HG02588 (cell line): ENCODE data around the gene RELL2.

ENCODE experiments used
- ATAC-seq: cut with Tn5 transposase; IDR thresholded peaks from one replicate; pipeline ENCODE4 v1.9.1; 2021; ENCODE audit warnings: mild to moderate bottlenecking, moderate library complexity; ENCODE audit not compliant: unreplicated experiment

RELL2 gene

DNA sequence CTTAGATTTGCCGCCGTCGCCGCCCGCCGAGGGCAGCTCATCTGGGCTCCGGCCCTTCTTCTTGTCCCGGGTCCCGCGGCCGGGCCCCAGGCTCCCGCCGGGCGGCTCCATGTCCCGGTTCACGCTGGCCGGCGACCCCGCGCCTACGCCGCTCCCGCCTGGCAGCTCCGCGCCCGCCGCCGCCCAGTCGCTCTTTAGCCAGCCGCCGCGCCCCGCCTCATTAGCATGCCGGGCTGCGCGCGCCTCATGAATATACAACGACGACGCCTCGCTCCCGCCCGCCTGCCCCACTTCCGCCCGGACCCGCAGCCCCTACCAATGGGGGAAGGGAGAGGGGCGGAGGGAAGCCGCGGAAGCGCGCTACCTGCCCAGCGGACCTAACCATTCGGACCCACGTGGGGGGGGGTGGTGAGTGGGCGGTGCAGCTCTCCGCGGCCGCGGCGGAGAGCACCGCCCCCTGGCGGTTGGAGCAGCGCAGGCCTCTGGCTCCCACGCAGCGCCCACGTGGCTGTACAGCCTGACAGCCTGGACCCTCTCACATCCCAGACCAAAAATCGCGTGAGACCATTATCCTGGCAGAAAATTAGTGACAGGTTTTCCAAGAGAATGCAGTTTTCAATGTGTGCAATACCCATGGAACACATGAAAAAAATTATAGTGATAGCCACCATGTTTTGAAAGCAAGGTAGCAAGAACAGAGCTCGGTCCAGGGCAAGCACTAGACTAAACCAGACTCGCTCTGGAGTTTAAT lies 17.8 kb upstream of the RELL2 start, which contains the start of gene DIAPH1:
Gene DIAPH1 (minus strand): TSS at position 197 of the 751 bp plus-strand sequence. CDS start 86 bp downstream, at position 111.
- ATAC-seq, result peak; percentile 80

DNA sequence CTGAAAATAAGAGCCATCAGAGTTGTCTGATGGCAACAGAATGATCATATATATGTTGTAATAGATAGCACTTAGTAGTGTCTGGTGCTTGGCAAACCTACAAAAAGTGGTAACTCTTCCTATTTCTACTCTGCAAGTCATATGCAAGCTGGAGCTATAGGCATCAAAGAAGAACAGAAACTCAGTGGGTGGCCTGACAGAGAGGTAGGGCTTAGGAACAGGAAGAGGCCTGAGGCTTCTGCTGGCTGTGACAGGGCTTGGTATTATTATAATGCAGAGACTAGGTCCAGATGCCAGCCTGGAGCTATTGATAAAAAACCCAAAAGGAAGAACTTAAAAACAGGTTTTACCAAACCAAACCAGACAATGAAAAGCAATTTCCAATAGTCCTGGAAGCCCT lies 13.6 kb upstream of the RELL2 start:
- peak; percentile 45 for ATAC-seq

DNA sequence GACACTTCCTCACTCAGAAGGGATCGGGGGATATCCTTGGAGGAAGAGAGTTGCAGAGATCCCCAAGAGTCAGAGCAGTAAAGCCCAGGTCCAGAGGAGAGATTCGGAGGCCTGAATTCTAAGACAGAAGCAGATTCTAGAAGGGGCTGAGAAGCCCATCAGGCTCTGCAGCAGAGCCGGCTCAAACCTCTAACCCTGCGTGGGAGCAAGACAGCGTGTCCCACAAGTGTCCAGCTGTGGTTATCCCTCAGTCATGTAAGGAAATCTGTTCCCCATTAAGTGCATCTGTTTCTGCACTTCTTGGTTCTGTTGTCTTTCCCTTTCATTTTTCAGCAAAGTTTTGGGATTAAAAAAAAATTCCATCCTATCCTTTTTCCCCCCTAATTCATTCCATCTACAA lies 13.2 kb upstream of the RELL2 start:
- ATAC-seq, result no peak

DNA sequence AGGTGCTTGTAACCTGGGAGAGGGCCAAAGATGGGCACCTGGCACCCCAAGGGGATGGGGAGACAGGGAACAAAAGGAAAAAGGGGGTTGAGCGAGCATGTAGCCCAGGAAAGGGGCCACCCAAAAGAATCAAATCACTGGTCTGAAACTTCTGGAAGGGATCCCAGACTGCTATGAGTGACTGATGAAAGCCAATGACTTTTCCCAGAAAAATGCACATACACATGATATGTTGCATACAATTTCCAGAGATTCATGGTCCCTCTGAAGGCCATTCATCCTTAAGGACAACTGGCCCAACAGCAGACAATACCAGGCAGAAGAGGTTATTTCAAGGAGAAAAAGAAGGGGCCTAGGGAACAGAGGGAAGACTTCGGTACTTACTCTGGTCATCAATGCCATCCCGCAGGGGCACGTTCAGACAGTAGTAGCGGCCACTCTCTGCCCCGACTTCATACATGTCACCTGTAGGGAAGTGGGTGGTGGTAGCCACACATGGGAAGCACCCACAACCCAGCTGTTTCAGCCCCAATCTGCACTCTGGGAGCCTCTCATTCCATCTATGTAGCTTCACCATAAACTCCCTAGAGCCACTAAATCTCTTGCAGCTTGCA lies 8.5 kb upstream of the RELL2 start:
- ATAC-seq, result no peak

DNA sequence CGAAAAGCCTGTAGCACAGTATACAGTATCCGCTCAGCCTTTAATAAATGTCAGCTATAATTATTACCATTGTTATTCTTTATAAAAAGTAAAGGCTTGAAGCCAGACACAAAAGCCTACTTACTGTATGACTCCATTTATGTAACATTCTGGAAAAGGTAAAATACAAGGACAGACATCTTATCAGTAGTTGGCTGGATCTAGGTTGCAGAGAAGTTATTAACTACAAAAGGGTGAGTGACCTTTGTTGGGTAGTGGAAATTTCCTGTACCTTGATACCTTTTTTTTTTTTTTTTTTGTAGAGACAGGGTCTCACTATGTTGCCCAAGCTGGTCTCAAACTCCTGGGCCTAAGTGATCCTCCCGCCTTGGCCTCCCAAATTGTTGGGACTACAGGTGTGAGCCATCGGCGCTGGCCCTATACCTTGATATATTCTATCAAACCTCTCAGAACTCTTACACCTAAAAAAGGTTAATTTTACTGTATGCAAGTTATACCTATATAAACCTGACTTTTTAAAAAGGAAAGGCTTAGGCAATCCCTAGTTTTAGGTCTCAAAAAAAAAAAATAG lies 6.1 kb upstream of the RELL2 start:
- no peak for ATAC-seq

DNA sequence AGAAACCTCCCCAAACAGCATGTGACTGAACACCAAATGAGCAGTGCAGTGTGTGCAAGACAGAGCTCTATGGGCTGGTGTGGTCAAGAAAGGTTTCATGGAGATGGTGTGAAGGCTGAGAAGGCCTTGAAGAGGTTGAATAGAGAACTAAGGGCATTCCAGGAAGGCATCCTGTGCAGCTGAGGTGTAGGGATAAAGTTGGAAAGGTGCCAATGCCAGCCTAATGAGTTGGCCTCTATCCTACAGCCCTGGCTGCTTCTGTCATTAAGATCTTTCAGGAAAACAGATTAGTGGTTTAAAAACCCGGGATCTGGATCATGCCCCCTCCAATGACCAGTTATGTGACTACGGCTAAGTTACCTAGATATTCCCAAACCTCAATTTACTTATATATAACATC lies 4.1 kb upstream of the RELL2 start:
- ATAC-seq, result no peak

DNA sequence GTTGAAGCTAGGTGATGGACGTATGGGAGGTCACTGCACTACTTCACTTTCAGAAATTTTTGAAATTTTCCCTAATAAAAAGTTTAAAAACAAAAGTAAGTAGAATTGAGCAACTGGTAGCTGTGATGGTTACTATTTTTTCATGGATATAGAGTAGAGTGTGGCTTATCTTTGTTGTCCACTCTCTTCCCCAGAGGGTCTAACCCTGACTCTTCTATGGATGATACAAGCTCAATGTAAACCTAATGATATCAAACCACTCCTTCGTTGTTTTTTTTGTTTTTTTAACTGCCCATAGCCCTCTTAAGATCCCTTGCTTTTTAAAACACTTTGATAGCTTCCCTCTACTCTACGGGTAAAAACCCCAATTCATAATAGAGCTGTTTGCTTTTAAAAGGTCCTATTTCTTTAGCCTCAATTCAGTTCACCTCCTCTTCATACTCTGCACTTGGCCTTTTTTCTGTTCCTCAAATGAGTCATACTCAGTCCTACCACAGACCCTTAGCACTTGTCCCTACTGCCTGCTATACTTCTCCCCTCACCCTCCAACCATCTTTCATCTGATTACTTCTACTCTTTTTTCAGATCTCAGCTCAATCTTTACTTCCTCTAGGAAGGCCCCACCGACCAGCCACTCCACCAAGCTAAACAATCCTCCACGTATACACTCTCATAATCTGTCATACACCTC lies 2.8 kb upstream of the RELL2 start:
- peak; percentile 65 for ATAC-seq

DNA sequence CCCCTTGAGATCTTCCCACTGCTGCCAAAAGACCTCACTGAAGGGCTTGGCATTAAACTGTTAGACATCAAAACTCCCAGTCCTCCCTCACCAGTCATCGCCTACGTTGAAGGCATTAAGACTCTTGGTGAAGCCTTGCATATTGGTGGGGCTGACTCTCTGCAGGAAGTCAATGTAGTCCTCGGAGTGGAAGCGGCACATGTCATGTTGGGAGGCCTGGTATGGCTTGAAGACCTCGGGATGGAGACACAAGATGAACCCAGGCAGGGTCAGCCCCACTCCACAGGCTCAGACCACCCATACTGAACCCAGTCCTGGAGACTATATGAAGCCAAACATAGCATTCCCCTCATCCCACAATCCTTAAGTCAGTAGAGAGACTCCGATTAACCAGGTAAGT lies 2.1 kb upstream of the RELL2 start:
- ATAC-seq, result no peak

DNA sequence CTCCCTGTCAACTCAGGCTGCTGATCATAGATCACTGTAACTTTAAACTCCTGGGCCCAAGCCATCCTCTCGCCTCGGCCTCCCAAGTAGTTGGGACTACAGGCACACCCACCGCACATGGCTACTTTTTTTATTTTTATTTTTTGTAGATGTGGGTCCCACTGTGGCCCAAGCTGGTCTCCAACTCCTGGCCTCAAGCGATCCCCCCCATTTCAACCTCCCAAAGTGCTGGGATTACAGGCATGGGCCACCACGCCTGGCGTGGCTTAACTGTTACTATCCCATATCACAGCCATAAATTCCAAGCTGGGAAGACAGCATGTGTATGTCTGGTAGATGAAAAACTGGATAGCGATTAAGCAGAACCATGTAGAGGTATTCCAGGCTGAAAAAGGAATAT lies 1.2 kb upstream of the RELL2 start:
- no peak for ATAC-seq

DNA sequence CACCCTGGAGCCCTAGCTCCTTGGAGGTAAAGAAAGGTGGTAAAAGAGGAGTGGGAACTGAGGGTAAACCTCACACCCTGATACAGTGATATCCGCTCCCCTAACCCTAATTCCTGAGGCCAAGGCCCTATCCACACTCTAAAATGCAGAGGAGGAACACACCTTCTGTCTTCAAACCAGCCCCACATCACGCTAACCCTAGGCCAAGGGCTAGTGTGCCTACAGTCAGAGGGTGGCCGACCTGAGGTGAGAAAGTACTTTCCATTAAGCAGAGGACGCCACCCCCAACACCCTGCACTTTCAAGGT lies 738 bp upstream of the RELL2 start:
- no peak for ATAC-seq

DNA sequence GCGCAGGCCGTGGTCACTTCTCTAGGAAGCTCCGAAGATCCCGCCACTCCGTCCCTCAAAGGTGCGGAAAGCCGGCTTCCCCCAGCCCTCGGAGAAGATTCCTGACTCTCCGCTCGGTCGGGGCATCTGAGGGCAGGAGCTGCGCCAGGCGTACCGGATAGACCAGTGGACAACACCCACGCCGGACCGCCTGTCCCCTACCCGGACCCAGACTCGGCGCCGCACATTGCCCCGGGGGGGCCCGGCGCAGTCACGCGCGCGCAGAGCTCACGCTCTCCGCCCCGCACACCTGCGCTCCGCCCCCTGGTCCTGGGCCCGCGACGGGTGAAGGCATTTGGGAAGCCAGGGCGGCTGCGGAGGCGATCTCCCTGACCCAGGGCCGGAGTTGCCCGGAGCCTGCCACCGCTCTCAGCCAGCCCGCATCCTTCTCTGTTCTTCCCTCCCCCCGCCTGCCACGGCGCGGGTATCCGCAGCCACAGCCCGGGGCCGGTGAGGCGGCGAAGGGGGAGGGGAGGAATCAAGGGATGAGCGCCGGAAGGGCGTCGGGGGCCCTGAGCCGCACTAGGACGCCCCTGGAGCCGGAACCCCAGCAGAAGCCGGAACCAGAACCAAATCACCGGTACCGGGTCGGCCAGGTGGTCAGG lies 448 bp downstream of the RELL2 start:
- peak; percentile 14 for ATAC-seq

DNA sequence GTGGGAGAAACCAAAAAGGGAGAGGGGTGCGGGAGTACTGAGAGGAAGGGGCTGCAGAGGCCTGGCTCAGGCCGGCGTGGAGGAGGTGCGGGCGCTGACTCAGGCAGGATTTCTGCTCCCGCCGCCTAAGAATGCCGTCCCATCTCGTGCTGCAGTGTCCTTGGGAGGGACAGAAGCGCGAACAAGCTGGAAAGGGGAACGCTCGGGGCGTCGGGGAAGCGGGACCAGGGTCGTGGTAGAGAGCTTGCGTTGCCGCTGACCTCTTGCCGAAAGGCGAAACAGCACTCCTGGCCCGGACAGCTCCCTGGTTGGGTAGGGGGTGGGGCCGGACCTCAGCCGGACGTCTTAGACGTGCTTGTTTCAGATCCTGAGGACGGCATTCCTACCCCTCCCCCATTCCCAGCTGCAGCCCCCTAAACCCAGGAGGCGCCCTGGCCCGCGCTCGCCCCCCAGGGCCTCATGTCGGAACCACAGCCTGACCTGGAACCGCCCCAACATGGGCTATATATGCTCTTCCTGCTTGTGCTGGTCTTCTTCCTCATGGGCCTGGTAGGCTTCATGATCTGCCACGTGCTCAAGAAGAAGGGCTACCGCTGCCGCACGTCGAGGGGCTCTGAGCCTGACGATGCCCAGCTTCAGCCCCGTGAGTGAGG lies 1.1 kb downstream of the RELL2 start:
- no peak for ATAC-seq

DNA sequence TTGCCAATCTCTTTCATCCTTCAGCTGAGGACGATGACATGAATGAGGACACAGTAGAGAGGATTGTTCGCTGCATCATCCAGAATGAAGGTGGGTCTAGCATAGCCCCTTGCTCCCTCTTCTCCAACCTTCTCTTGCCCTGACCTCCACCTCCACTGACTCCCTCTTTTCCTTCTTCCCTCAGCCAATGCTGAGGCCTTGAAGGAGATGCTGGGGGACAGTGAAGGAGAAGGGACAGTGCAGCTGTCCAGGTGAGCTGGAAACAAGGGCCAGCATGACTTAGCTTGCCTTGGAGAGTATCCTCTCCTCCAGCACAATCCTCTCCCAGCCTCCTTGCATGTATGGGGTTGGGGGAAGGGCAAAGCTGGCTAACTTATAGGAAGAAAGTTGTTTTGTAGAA lies 2.0 kb downstream of the RELL2 start:
- ATAC-seq, result no peak

DNA sequence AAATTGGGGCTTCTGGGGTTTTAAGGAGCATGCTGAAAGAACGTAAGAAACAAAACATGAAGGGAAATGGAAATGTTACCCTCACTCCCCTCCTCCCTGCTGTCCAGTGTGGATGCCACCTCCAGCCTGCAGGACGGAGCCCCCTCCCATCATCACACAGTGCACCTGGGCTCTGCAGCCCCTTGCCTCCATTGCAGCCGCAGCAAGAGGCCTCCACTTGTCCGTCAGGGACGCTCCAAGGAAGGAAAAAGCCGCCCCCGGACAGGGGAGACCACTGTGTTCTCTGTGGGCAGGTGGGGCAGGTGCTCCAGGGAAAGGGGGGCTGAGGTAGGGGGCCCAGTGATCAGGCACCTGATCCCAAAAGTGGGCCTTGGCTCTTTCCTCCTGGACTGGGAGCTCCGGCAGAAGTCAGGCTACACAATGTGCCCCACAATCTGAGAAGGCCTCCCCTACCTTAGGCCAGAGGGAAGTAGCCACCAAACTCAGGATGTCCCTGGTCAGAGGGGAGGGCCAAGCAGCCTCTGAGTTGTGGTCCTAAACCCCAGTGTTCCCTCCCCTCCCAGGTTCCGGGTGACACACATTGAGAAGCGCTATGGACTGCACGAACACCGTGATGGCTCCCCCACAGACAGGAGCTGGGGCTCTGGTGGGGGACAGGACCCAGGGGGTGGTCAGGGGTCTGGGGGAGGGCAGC lies 2.7 kb downstream of the RELL2 start:
- ATAC-seq, result no peak

DNA sequence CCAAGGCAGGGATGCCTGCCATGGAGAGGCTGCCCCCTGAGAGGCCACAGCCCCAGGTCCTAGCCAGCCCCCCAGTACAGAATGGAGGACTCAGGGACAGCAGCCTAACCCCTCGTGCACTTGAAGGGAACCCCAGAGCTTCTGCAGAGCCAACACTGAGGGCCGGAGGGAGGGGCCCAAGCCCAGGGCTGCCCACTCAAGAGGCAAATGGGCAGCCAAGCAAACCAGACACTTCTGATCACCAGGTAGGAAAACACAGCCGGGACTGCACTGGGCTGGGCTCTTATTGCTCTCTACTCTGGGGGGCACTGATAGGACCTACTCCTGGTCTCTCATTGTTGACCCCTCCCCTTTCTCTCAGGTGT lies 3.2 kb downstream of the RELL2 start:
- no peak for ATAC-seq

DNA sequence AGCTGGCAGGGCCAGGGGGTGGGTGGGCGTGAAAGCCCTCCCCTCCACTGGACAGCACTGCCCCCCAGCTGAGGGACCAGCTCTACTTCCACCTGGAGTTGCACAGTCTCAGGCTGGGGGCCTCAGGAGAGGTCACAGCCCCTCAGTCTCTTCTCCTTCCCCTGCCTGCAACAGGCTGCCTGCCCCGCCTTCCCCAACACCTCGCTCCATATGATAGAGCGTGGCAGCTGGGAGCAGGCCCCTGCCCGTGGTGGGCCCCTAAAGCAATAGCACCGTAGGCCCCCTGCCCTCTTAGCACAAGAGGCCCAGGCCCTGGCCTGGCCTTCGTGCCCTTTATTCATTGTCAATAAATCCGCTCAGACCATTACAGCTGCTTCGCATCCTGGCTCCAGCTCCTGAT lies 3.9 kb downstream of the RELL2 start:
- no peak for ATAC-seq

DNA sequence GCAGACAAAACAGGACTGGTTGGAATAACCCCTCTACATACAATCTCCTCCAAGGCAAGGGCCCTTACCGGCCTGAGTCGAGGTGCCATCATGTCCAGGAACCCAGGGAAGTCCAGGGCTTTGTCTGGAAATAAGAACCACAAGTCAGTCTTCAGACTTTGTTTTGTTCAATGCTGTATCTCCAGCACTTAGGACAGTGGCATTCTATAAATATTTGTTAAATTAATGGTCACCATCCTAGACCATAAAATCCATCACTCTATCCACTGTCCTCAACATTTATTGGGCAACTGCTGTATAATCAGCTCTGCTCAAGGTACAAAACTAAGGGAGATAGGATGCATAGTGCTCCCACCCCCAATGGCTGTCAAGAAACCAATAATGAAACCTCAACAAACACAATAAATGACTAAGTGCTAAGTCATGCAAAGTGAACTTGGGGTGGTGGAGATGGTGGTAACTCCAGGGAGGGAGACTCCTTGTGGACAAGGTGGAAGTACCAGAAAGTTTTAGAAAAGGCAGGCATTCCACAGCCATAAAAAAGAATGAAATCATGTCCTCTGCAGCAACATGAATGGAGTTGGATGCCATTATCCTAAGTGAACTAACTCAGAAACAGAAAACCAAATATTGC lies 5.0 kb downstream of the RELL2 start:
- ATAC-seq, result peak; percentile 46

DNA sequence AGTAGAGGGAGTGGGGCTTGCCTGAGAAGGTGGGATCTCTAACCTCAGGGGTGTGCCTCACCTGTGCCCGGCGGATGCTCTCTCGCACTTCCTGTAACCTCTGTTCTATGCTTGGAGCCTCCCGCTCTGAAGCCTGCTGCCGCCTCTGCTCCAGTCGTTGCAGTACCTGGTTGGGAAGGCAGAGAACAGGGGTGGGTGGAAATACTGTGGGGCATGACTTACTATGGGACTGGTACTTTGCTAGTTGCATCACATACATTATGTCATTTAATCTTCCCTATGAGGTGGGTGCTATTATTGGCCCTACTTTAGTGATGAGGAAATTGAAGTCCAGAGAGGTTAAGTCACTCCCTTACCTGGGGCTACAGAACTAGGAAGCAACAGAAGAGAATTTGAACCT lies 9.2 kb downstream of the RELL2 start:
- ATAC-seq, result no peak

DNA sequence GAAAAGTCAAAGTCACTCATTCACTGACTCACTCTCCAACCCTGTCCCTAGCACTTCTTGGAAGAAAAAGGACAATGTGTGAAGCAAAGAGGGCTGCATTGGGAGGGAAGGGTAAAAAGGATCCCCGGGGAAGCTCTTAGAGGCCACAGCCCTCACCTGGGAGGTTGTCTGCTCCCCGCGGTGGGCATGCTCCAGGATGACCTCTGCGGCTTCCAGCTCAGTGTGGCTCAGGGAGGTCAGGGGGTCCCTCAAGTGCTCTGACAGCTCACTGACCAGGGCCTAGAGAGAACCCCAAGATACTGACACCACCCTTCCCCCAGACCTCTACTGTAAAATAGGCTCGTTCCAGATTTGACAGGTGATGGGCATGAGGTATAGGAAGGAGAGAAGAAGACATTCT lies 10.4 kb downstream of the RELL2 start:
- ATAC-seq, result no peak

DNA sequence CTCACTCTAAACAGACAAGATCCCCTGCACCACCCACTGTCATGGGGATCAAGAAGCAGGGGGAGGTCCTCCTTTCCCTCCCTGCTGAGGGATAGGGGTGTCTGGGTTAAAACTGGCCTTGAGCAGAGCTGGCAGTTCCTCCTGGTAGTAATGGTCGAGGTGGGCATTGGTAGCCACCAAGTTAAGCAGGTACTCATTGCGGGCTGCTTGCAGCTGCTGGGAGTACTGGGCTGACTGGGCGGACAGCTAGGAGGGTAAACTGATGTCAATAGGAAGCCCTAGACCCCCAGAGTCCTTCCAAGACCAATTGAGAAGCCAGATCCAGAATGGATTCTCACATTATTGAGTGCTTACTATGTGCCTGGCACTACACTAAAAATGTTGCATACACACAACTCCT lies 11.1 kb downstream of the RELL2 start:
- no peak for ATAC-seq
